GM12878 (cell line): Measurements from ENCODE around the gene HS3ST5.

Source experiments
- FOXK2 ChIP-seq: fragments of 450-650 bp; IDR thresholded peaks from 2 replicates; pipeline ENCODE4 v1.6.1; 2017; ENCODE audit warnings: mild to moderate bottlenecking, moderate library complexity
- ZNF384 ChIP-seq: IDR thresholded peaks from 2 replicates; pipeline ENCODE4 v1.6.1; 2012; ENCODE audit warnings: low read depth, mild to moderate bottlenecking, low read length, improper control_type of control experiment, borderline replicate concordance
- TF ChIP-seq, protein P1 (sequence below): fragments of 450-650 bp; IDR thresholded peaks from 2 replicates; pipeline ENCODE4 v1.6.1; 2014; ENCODE audit warnings: mild to moderate bottlenecking
- TF ChIP-seq, protein P2 (sequence below): IDR thresholded peaks from 2 replicates; pipeline ENCODE4 v1.6.1; 2011; ENCODE audit warnings: low read depth, mild to moderate bottlenecking, low read length, moderate library complexity, borderline replicate concordance; ENCODE audit errors: extremely low read depth

DNA sequence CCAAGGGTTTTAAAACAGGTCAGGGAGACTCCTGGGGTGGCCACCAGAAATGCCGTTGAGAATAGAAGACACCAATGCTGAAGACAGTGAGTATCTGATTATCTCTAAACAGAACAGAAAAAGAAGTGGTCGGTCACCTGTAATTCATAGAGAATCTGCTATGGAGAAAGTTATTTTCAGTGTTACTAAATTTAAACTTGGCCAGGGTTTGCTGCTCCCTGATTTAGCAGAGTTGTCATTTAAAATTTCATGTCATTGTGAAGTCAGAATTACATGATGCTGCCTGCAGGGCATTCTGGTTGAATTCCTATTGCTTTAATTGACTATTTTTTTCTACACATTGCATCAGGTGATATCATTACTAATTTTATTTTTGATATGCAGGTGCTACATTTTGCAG, 114.1 kb downstream of the HS3ST5 start:
- TF ChIP-seq FOXK2 (no peak), ZNF384 (no peak)
- TF ChIP-seq, protein P1, sequence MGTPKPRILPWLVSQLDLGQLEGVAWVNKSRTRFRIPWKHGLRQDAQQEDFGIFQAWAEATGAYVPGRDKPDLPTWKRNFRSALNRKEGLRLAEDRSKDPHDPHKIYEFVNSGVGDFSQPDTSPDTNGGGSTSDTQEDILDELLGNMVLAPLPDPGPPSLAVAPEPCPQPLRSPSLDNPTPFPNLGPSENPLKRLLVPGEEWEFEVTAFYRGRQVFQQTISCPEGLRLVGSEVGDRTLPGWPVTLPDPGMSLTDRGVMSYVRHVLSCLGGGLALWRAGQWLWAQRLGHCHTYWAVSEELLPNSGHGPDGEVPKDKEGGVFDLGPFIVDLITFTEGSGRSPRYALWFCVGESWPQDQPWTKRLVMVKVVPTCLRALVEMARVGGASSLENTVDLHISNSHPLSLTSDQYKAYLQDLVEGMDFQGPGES, result no peak
- TF ChIP-seq, protein P2, sequence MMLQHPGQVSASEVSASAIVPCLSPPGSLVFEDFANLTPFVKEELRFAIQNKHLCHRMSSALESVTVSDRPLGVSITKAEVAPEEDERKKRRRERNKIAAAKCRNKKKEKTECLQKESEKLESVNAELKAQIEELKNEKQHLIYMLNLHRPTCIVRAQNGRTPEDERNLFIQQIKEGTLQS, result no peak
